ENCODE data around the gene KIF3C.

DNA sequence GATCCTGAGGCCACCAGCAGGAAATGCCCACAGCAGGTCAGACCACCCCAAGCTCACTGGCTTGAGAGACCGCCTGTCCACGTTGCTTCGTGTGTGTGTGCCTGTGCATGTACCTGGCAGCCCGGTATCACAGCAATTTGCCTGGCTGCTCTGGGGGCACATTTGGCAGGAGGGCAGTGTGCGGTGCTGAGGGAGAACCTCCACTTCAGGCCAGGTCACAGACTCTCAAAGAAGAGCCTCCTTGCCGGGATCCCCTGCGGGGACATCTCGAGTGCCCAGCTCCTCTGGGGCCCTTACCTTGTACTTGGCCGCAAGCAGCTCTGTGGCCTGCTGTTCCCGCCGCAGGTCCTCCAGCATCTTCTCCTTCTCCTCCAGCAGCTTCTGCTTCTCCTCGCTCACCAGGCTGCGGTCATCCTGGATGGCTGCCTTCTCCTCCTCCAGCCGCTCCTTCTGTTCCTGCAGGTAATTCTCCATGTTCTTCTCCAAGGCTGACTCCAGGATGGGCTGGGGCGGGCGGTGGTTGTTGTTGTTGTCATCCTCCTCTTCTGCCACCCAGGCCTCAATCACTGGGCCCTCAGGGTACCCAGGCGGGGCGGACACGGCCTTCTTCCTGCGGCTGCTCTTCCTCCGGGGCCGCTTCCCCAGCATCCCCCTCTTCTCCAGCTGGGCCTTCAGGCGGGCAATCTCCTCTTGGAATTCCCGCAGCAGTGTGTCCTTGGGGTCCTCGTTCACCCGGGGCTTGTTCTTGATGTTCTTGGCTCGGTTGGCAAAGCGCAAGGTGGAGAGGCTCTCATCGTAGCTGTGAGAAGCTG is 2.0 kb downstream of the KIF3C start:
- TF ChIP-seq, protein P1, sequence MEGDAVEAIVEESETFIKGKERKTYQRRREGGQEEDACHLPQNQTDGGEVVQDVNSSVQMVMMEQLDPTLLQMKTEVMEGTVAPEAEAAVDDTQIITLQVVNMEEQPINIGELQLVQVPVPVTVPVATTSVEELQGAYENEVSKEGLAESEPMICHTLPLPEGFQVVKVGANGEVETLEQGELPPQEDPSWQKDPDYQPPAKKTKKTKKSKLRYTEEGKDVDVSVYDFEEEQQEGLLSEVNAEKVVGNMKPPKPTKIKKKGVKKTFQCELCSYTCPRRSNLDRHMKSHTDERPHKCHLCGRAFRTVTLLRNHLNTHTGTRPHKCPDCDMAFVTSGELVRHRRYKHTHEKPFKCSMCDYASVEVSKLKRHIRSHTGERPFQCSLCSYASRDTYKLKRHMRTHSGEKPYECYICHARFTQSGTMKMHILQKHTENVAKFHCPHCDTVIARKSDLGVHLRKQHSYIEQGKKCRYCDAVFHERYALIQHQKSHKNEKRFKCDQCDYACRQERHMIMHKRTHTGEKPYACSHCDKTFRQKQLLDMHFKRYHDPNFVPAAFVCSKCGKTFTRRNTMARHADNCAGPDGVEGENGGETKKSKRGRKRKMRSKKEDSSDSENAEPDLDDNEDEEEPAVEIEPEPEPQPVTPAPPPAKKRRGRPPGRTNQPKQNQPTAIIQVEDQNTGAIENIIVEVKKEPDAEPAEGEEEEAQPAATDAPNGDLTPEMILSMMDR (IDR thresholded peaks at IDR 0.05) = no peak
- no peak for TF ChIP-seq POLR2A (IDR thresholded peaks at IDR 0.05)

Measured in adrenal gland (tissue), 5 donors.